Loucy (cell line): ENCODE data around the gene NAV2.

Experiments used
- H2AFZ ChIP-seq: fragments of 200-600 bp; sonication (generic); 2 replicates; pipeline ENCODE4 v1.6.0; 2016; ENCODE audit warnings: antibody characterized with exemption, mild to moderate bottlenecking, low read length, moderate library complexity
- H3F3A ChIP-seq: fragments of 200-600 bp; 2 replicates; pipeline ENCODE4 v1.6.0; 2016; ENCODE audit warnings: antibody characterized with exemption, low read depth, mild to moderate bottlenecking
- H3K27me3 ChIP-seq: fragments of 200-600 bp; sonication (generic); 2 replicates; pipeline ENCODE4 v1.6.1; 2014; ENCODE audit warnings: low read length, mild to moderate bottlenecking; ENCODE audit not compliant: insufficient read depth, poor library complexity, severe bottlenecking
- H3K36me3 ChIP-seq: fragments of 200-600 bp; sonication (generic); 2 replicates; pipeline ENCODE4 v1.6.1; 2016; ENCODE audit warnings: low read length; ENCODE audit not compliant: insufficient read depth
- H3K4me1 ChIP-seq: fragments of 200-600 bp; sonication (generic); 2 replicates; pipeline ENCODE4 v1.5.1; 2014; ENCODE audit warnings: low read length, mild to moderate bottlenecking; ENCODE audit not compliant: insufficient read depth, poor library complexity, severe bottlenecking
- H3K4me2 ChIP-seq: fragments of 200-600 bp; sonication (generic); 2 replicates; pipeline ENCODE4 v1.6.0; 2014; ENCODE audit warnings: antibody characterized with exemption, low read length, low read depth, mild to moderate bottlenecking; ENCODE audit not compliant: poor library complexity, severe bottlenecking
- H3K4me3 ChIP-seq: fragments of 200-600 bp; sonication (generic); 2 replicates; pipeline ENCODE4 v1.5.1; 2014; ENCODE audit warnings: low read length, mild to moderate bottlenecking, mixed read lengths; ENCODE audit not compliant: poor library complexity, severe bottlenecking
- H3K79me2 ChIP-seq: fragments of 200-600 bp; sonication (generic); 2 replicates; pipeline ENCODE4 v1.6.1; 2014; ENCODE audit warnings: low read length; ENCODE audit not compliant: insufficient read depth
- H3K9ac ChIP-seq: fragments of 200-600 bp; sonication (generic); 2 replicates; pipeline ENCODE4 v1.6.0; 2014; ENCODE audit warnings: mild to moderate bottlenecking, low read depth, low read length, moderate library complexity; ENCODE audit not compliant: poor library complexity, severe bottlenecking
- H3K9me2 ChIP-seq: fragments of 200-600 bp; sonication (generic); replicated peaks from 2 replicates; pipeline ENCODE4 v1.6.1; 2016; ENCODE audit warnings: low read depth, low read length, mixed read lengths
- H3K9me3 ChIP-seq: fragments of 200-600 bp; sonication (generic); 2 replicates; pipeline ENCODE4 v1.6.1; 2014; ENCODE audit warnings: mild to moderate bottlenecking, antibody characterized with exemption, low read length, low read depth; ENCODE audit not compliant: insufficient read depth
- H4K20me1 ChIP-seq: fragments of 200-600 bp; sonication (generic); 2 replicates; pipeline ENCODE4 v1.6.0; 2014; ENCODE audit warnings: antibody characterized with exemption, low read length, mild to moderate bottlenecking; ENCODE audit not compliant: insufficient read depth, poor library complexity, severe bottlenecking
- CTCF ChIP-seq: fragments of 200-600 bp; sonication (generic); conservative IDR thresholded peaks from 2 replicates; pipeline ENCODE4 v1.5.1; 2014; ENCODE audit warnings: mild to moderate bottlenecking, antibody characterized with exemption, low read length
- EZH2phosphoT487 ChIP-seq: fragments of 200-600 bp; IDR thresholded peaks from 2 replicates; pipeline ENCODE4 v1.6.1; 2018; ENCODE audit warnings: antibody characterized with exemption, mild to moderate bottlenecking, moderate library complexity, borderline replicate concordance

NAV2 gene

GRCh38 chr11:19719960-19720359, 7.3 kb downstream of the NAV2 start:
- Histone ChIP-seq H3K4me1 (peaks cover 18% of the 10 kb centered on the region), H3K36me3 (no peaks in the 10 kb centered on the region), H4K20me1 (no peaks in the 10 kb centered on the region), H3K27me3 (no peaks in the 10 kb centered on the region), H3K9me2 (no peaks in the 10 kb centered on the region), H3K9me3 (no peaks in the 10 kb centered on the region), H2AFZ (no peak overlapping the region), H3K4me2 (no peak overlapping the region), H3K9ac (no peak overlapping the region), H3F3A (no peaks in the 10 kb centered on the region), H3K4me3 (no peak overlapping the region), H3K79me2 (no peaks in the 10 kb centered on the region)
- no peak for TF ChIP-seq EZH2phosphoT487
- no peak for TF ChIP-seq CTCF

- TF ChIP-seq CTCF, result no peak
- no peak for TF ChIP-seq EZH2phosphoT487
- Histone ChIP-seq H3K4me1 (peaks cover 18% of the 10 kb centered on the region), H3K4me2 (no peak overlapping the region), H3K36me3 (no peaks in the 10 kb centered on the region), H4K20me1 (no peaks in the 10 kb centered on the region), H3K27me3 (no peaks in the 10 kb centered on the region), H3K9ac (no peak overlapping the region), H3K9me3 (no peaks in the 10 kb centered on the region), H3F3A (no peaks in the 10 kb centered on the region), H3K9me2 (no peaks in the 10 kb centered on the region), H3K4me3 (no peak overlapping the region), H2AFZ (no peak overlapping the region), H3K79me2 (no peaks in the 10 kb centered on the region)
These were observed 8.5 kb downstream of the NAV2 start for GRCh38 chr11:19721176-19721575.

- H3K4me2 ChIP-seq, result peak overlapping the region; percentile 55
- H3K9me3 ChIP-seq, result no peaks in the 10 kb centered on the region
- no peaks in the 10 kb centered on the region for H4K20me1 ChIP-seq
- H3K9me2 ChIP-seq, result no peaks in the 10 kb centered on the region
- peaks cover 18% of the 10 kb centered on the region for H3K4me1 ChIP-seq
- H3K9ac ChIP-seq, result no peak overlapping the region
- H2AFZ ChIP-seq, result no peak overlapping the region
- no peak for TF ChIP-seq EZH2phosphoT487
- no peak for TF ChIP-seq CTCF
- H3K36me3 ChIP-seq, result no peaks in the 10 kb centered on the region
- no peaks in the 10 kb centered on the region for H3K79me2 ChIP-seq
- H3K4me3 ChIP-seq, result no peak overlapping the region
- no peaks in the 10 kb centered on the region for H3K27me3 ChIP-seq
- no peaks in the 10 kb centered on the region for H3F3A ChIP-seq
These were observed 10.1 kb downstream of the NAV2 start for GRCh38 chr11:19722702-19723101.
